ENCODE measurements around the gene FBXW8. TPM values are rescaled to one million over a fixed set of nuclear protein-coding genes. Genes with fewer than 3 reads are reported as not detected.

FBXW8 gene
- total RNA-seq, 1 donor from 2014 or later, result 14.4 TPM

GRCh38 chr12:116990971-116991966 lies 80.5 kb downstream of the FBXW8 start:
- no peak overlapping the region for H3K4me3 ChIP-seq (ENCODE audit: low read depth, low read length)
- no peak for DNase-seq (ENCODE audit: low read depth)
- no peak for TF ChIP-seq CTCF (conservative IDR thresholded peaks at IDR 0.05; ENCODE audit: low read depth, low read length)

- DNase-seq (ENCODE audit: low read depth), result no peak
- TF ChIP-seq CTCF (conservative IDR thresholded peaks at IDR 0.05; ENCODE audit: low read depth, low read length), result no peak
- no peak overlapping the region for H3K4me3 ChIP-seq (ENCODE audit: low read depth, low read length)
These were observed 85.3 kb downstream of the FBXW8 start for GRCh38 chr12:116996093-116996492.

GRCh38 chr12:116996621-116997020 lies 85.9 kb downstream of the FBXW8 start:
- TF ChIP-seq CTCF (conservative IDR thresholded peaks at IDR 0.05; ENCODE audit: low read depth, low read length), result no peak
- DNase-seq (ENCODE audit: low read depth), result no peak
- no peak overlapping the region for H3K4me3 ChIP-seq (ENCODE audit: low read depth, low read length)

- no peak overlapping the region for H3K4me3 ChIP-seq (ENCODE audit: low read depth, low read length)
- no peak for DNase-seq (ENCODE audit: low read depth)
- no peak for TF ChIP-seq CTCF (conservative IDR thresholded peaks at IDR 0.05; ENCODE audit: low read depth, low read length)
These were observed 88.3 kb downstream of the FBXW8 start for GRCh38 chr12:116999066-116999465.

- H3K4me3 ChIP-seq (ENCODE audit: low read depth, low read length), result no peak overlapping the region
- DNase-seq (ENCODE audit: low read depth), result no peak
- TF ChIP-seq CTCF (conservative IDR thresholded peaks at IDR 0.05; ENCODE audit: low read depth, low read length), result no peak
These were observed 89.6 kb downstream of the FBXW8 start for GRCh38 chr12:117000316-117000715.

GRCh38 chr12:117002051-117002817 lies 91.5 kb downstream of the FBXW8 start:
- TF ChIP-seq CTCF (conservative IDR thresholded peaks at IDR 0.05; ENCODE audit: low read depth, low read length), result no peak
- no peak overlapping the region for H3K4me3 ChIP-seq (ENCODE audit: low read depth, low read length)
- no peak for DNase-seq (ENCODE audit: low read depth)
